ENCODE measurements around the gene PAWR. TPM values are rescaled to one million over a fixed set of nuclear protein-coding genes. Genes with fewer than 3 reads are reported as not detected.

PAWR gene
- total and polyA plus RNA-seq, 10 of the 15 experiments (the other 5 are each of a cell fraction or from before 2014, with no cell fraction given), result 8.1 to 70.6 (median 24.2) TPM

DNA sequence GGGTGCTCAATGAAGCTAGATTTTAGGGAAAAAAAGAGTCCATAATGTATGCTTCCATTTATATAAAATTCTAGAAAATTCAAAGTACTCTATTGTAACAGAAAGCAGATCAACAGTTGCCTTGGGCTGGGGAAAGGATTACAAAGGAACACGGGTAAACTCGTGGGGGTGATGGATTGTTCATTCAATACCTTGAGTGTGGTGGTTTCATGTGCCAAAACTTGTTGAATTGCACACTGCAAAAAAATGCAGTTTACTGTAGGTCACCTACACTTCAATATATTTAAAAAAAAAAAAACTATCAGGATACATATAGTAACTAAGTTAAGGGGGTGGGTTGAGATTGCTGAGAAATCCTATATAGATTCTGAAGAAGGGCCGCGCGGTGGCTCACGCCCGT lies 33.6 kb downstream of the PAWR start:
- H3K36me3 ChIP-seq (ENCODE audit: control insufficient read depth in 2 of 2, insufficient read depth in 2 of 2, low read length in 1 of 2), result peaks cover 0 to 4% of the 10 kb centered on the region in 2 experiments; a peak in 1 of 4 replicates
- ATAC-seq, result no peak
- H3K27ac ChIP-seq (ENCODE audit: control insufficient read depth, insufficient read depth), result no peak overlapping the region
- ChIA-PET CTCF (interaction anchor here (0.6 kb wide), 1 partner anchor 147 kb away, joined by 3 read pairs; no protein-coding TSS in a partner anchor), RAD21 (ENCODE audit: unreplicated experiment) (no interaction called here), POLR2A (interaction anchor here (1.1 kb wide), 1 partner anchor 11 kb away, joined by 5 read pairs; no protein-coding TSS in a partner anchor), SMC1A (ENCODE audit: uncharacterized antibody, unreplicated experiment) (interaction anchor here (0.6 to 1.1 kb wide), 2 partner anchors 31 to 37 kb away, joined by 3 read pairs; no protein-coding TSS in a partner anchor)
- no TSS peak for BruUV-seq (replicated peaks)
- no peaks in the 10 kb centered on the region for H4K20me1 ChIP-seq (ENCODE audit: control insufficient read depth, insufficient read depth)
- H3K79me2 ChIP-seq (ENCODE audit: control insufficient read depth, insufficient read depth, low read length), result peaks cover 4% of the 10 kb centered on the region
- DNase-seq (ENCODE audit: low read depth, low spot score), result no peak
- no peaks in the 10 kb centered on the region; the same call in 1 of the 3 replicates for H3K9me3 ChIP-seq (replicated peaks; ENCODE audit: control insufficient read depth, insufficient read depth, low read length)
- H3K4me3 ChIP-seq, result no peak overlapping the region
- intact Hi-C loops (cut with micrococcal nuclease; ENCODE audit: unreplicated experiment), result no loop called here
- 99% methylated on average over 6 of the region's 7 CpGs for WGBS (ENCODE audit: insufficient coverage, insufficient replicate concordance, low lambda C conversion rate, missing lambda C conversion rate)
- no peak for FAIRE-seq
- H3K9ac ChIP-seq (ENCODE audit: control insufficient read depth, insufficient read depth, low read length), result no peak overlapping the region
- no peak overlapping the region for H3K4me2 ChIP-seq (ENCODE audit: control insufficient read depth, insufficient read depth)
- no peak overlapping the region for H2AFZ ChIP-seq (ENCODE audit: control insufficient read depth, low read depth, low read length)
- in situ Hi-C loops (cut with MboI), result no loop called here
- no peaks in the 10 kb centered on the region for H3K4me1 ChIP-seq (ENCODE audit: control insufficient read depth, insufficient read depth, low read length)
- H3K27me3 ChIP-seq (replicated peaks in 1 of 2; ENCODE audit: control insufficient read depth in 2 of 2, insufficient read depth in 2 of 2, low read length in 1 of 2), result no peaks in the 10 kb centered on the region
- TF ChIP-seq PRDM15 (CRISPR knock-in tag; IDR thresholded peaks at IDR 0.05) (no peak), CBFB (IDR thresholded peaks at IDR 0.05; ENCODE audit: low read depth) (no peak), NFXL1 (IDR thresholded peaks at IDR 0.05; ENCODE audit: borderline replicate concordance) (no peak), FOXM1 (IDR thresholded peaks at IDR 0.05; ENCODE audit: low read depth, low read length) (no peak), DPF2 (IDR thresholded peaks at IDR 0.05) (no peak), NFYB (IDR thresholded peaks at IDR 0.05; ENCODE audit: insufficient read depth, low read depth, low read length) (no peak), NRF1 (conservative IDR thresholded peaks at IDR 0.05; ENCODE audit: low read depth, low read length) (no peak), ZBTB40 (IDR thresholded peaks at IDR 0.05; ENCODE audit: borderline replicate concordance) (no peak), SUZ12 (IDR thresholded peaks at IDR 0.05; ENCODE audit: unreplicated experiment) (no peak), SKIL (IDR thresholded peaks at IDR 0.05; ENCODE audit: low read depth, poor library complexity, severe bottlenecking) (no peak), SUPT20H (IDR thresholded peaks at IDR 0.05; ENCODE audit: borderline replicate concordance, control insufficient read depth, low read depth, low read length) (no peak)
- TF ChIP-seq, protein P1, sequence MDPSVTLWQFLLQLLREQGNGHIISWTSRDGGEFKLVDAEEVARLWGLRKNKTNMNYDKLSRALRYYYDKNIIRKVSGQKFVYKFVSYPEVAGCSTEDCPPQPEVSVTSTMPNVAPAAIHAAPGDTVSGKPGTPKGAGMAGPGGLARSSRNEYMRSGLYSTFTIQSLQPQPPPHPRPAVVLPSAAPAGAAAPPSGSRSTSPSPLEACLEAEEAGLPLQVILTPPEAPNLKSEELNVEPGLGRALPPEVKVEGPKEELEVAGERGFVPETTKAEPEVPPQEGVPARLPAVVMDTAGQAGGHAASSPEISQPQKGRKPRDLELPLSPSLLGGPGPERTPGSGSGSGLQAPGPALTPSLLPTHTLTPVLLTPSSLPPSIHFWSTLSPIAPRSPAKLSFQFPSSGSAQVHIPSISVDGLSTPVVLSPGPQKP (IDR thresholded peaks at IDR 0.05; ENCODE audit: low read depth, low read length), result no peak
